EL (cell line): ENCODE measurements around the gene FILIP1L.

Source experiments
- DNase-seq: peaks from one replicate; pipeline ENCODE4 v3.0.0-alpha.2; 2016

The FILIP1L gene

DNA sequence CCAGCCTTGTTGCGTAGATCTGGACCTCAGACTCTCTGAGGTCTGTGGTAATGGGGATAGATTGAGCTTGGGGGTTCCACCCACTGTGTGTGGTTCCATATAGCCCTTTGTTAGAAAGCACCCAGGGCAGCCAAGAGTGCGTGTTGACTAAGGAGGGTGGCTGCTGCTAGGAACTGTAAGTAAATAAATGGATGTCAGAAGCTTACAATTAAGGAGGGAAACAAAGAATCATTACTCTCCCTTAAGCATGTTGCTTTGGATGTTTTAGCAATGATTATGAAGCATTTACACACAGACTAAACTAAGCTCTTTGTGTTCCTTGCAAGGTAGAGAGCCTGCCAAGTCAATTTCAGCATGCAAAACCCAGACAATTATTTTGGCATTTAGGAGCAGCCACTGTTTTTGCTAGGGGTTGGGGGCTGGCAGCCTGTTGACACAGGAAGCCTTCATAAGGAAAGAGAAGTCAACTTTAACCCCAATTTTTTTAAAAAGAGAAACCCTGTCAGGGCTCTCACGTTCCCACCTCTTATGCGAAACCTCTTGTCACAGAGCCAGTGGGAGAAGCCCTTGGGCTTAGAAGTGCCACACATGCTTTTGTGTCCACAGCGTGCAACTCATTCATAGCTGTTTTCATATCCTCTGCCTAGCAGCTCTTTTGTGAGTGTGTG lies 168.8 kb downstream of the FILIP1L start:
- peak; percentile 27 for DNase-seq

- no peak for DNase-seq
These were observed 170.2 kb downstream of the FILIP1L start for GRCh38 chr3:99943931-99944761.

DNA sequence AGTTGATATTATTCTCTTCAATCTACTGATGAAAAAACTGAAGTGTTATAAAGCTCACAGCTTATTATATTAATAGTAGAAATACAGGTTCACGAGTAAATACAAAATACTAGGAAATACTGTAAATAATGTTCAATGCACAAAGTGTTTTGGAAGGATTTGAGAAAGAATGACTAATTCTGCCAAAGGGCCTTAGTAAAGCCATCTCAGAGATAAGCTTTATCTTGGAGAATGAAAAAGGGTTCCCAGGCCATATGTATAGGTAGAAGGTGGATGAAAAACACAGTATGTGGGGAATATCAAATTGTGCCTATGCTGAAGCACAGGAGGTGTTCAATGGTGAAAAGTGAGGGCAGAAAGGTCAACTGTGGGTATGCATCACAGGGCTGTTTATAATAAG lies 173.1 kb downstream of the FILIP1L start:
- DNase-seq, result no peak

DNA sequence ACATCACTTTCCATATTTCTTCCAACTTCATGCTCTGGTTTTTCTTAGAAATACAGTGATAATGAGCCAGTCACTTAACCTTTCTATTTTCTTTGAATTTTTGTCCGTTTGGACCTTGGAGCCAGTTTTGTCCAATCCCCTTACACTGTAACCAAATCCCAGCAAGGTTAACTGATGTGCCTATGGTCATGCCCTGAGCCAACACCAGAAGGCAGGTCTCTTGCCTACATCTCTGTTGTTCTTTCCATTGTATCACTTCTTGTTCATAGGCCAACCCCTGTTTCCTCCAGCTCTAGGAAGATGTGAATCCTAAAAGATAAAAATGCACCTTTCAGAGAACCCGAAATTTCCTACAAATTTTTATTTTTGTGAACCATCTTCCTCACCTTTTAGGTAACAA lies 174.0 kb downstream of the FILIP1L start:
- DNase-seq, result no peak

DNA sequence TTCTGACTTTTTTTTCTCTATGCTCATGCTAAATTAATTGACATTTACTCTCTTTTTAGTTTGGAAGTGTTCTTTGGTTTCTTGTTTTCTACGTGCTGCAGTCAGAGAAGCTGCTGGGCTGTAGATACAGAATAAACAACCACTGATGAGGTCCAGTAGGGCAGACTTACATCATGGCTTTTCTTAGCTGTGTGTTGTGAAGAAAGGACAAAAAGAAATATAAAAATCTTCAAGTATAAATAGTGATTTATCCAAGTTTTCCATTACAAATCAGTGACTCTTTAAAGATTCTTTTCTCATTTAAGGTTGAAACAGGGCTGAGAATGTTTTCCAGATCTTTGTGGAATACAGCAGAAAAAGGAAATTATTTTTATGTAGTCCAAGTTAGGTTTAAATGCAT lies 174.4 kb downstream of the FILIP1L start:
- DNase-seq, result no peak

DNA sequence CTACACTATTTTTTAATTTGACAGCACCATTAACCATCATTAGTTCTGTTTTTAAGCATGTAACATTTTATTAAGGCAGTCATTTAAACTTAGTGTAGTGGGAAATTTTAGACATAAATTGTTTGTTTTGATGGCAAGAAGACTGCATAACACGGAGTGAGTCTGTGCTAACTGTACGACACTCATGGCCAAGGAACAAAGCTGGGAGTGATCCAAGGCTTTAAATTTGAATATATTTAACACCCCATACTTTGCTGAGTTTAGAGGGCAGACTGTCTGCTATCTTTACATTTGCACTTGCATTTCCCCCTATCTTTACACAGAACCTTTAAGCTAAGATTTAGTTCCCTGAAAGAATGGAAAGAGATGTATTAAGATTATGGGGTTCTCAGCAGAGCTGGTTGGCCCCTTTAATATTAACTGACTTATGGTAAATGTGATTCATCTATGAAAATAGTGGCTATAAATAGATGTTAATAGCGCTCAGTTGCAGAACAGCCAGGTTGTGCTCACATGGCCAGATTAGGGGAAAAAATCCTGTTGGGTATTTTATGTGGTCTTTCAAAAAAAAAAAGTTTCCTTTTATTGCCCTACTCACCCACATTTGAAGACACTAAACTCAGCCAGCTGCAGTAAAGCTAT lies 175.9 kb downstream of the FILIP1L start:
- DNase-seq, result peak; percentile 30

- DNase-seq, result no peak
These were observed 179.1 kb downstream of the FILIP1L start for GRCh38 chr3:99934975-99935797.

GRCh38 chr3:99933971-99934750 lies 180.1 kb downstream of the FILIP1L start:
- DNase-seq, result no peak

DNA sequence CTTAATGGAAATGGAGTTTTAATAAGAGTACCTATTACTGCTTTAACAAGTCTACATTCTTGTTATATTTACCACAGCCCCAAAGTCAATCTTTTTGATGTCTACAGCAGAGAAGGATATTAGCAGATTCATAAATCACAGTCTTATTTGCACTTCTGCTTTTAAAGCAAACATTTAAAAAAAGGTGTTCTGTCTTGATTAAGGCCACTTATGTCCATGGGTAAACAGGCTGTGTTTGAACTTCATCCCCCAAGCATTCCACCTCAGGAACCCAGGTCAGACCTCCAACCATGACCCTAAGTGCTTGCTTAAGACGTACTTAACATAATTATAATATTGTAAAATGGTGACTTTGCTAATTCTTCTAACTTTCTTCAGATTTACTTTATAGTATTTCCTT lies 183.2 kb downstream of the FILIP1L start:
- no peak for DNase-seq

- peak; percentile 52 for DNase-seq
These were observed 184.6 kb downstream of the FILIP1L start for GRCh38 chr3:99929745-99930139.

- DNase-seq, result no peak
These were observed 185.2 kb downstream of the FILIP1L start for GRCh38 chr3:99928771-99929744.

- DNase-seq, result no peak
These were observed 186.4 kb downstream of the FILIP1L start for GRCh38 chr3:99927671-99928457.

- peak; percentile 94 for DNase-seq
These were observed 188.6 kb downstream of the FILIP1L start for GRCh38 chr3:99925584-99926230.

GRCh38 chr3:99923873-99924272 lies 190.4 kb downstream of the FILIP1L start:
- DNase-seq, result no peak

GRCh38 chr3:99921986-99922385 lies 192.3 kb downstream of the FILIP1L start:
- DNase-seq, result no peak

GRCh38 chr3:99921377-99921695 lies 193.0 kb downstream of the FILIP1L start:
- DNase-seq, result no peak

- peak; percentile 80 for DNase-seq
These were observed 193.6 kb downstream of the FILIP1L start for GRCh38 chr3:99920481-99921376.

DNA sequence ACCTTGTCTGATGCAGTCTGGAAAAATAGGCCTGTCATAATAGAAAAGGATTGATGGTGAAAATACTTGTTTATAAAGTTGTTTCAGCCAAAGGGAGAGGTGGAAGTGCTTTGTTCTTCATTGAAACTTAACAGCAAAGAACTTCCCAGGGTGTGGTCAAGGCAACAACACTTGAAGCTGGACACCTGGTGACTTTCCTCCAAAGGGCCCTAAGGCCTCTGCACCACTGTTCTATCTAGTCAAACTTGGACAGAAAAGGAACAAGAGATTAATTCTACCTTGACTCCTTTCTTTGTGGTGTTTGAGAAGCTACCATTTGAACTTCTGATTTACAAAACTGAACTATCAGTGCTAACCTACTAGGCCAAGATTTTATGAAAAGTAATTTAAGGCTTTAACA lies 194.6 kb downstream of the FILIP1L start:
- no peak for DNase-seq

DNA sequence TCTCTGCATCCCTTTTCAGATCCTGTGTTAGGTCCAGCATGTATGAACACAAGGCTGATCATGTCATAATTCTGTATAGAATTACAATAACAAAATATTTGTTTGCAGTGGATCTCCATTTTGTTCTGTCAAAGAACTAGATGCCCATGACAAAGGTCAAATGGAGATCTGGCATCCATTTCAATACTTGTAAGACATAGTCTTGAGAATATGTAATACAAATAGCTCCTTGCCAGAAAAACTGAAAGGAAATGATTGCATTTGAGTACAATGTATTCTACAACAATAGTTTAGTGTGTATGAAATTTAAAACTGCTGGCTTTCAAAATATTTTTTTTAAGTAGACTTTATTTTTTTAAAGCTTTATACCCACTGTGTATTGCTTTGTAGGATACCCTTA lies 195.6 kb downstream of the FILIP1L start:
- no peak for DNase-seq
